Stimulated activated naive B cell treated with anti-CD40 and anti-IgM and Interleukin-4, amounts not matched to agents 10 μg/mL and 1 μg/mL and 100 μg/mL, for 72 hours (primary cell): ENCODE results near the gene CRIP2.
A peak's percentile ranks its signal among the peaks of the same experiment; 100 is the strongest.

Experiments used
- ATAC-seq, 2 donors: fragments of 150-1000 bp; cut with Tn5 transposase; replicated peaks; 2 replicates each; pipeline ENCODE4 v1.10.0; 2021; ENCODE audit warnings: moderate library complexity in 1 of 2
- DNase-seq: peaks from one replicate; pipeline ENCODE4 v3.0.0; 2021
- H3K27ac Mint-ChIP-seq: one replicate; pipeline ENCODE4 v1.8.0; 2022; ENCODE audit warnings: mild to moderate bottlenecking, mixed read lengths
- H3K27me3 Mint-ChIP-seq, 2 donors: one replicate each; pipeline ENCODE4 v1.8.0; 2022; ENCODE audit warnings: mixed read lengths in 2 of 2
- H3K36me3 Mint-ChIP-seq, 2 donors: one replicate each; pipeline ENCODE4 v1.8.0; 2022; ENCODE audit warnings: mixed read lengths in 2 of 2, mild to moderate bottlenecking in 1 of 2
- H3K4me1 Mint-ChIP-seq, 2 donors: one replicate each; pipeline ENCODE4 v1.8.0; 2022; ENCODE audit warnings: mixed read lengths in 2 of 2, mild to moderate bottlenecking in 1 of 2
- H3K4me3 Mint-ChIP-seq, 2 donors: one replicate each; pipeline ENCODE4 v1.8.0; 2022; ENCODE audit warnings: mild to moderate bottlenecking in 2 of 2, mixed read lengths in 2 of 2, moderate library complexity in 1 of 2
- H3K9me3 Mint-ChIP-seq, 2 donors: one replicate each; pipeline ENCODE4 v1.8.0; 2022; ENCODE audit warnings: mixed read lengths in 2 of 2, mild to moderate bottlenecking in 1 of 2

Gene CRIP2

DNA sequence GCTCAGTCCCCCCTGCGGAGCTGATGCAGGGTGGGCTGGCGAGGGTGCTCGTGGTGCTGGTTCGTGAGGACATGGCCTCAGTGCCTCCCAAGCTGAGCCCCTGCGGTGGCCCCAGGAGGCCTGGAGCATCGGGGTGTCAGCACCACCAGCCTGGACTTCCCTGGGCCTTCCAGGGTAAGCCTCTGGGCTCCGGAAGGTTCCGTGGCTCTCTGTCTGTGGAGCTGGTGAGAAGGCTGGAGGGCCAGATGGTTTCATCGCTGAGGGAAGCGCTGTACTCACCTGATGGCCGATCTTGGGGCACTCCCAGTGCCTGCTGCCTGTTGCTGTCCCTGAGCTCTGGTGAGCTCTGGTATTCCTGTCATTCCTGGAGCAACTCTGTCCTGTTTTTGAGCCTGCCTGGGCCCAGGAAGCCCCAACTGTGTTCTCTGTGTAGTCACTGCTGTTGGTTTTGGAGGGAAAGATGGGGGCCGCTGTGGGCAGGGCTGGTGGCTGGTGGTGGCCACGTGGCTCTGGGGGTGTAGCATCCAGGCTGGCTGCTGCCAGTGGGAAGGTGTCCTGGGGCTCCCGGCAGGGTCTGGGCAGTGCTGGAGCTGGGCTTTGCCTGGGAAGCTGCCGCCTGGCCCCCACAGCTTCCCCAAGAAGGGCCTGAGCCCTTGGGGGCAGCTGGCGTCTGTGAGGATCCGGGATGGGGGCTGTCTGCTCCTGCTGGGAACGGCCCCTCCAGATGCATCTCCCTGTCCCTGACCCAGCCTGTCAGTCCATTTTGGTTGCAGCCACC, 36.7 kb upstream of the CRIP2 start:
- H3K27me3 Mint-ChIP-seq = no peaks in the 10 kb centered on the region
- DNase-seq (no peak), ATAC-seq (no peak)
- no peak overlapping the region for H3K27ac Mint-ChIP-seq
- H3K4me1 Mint-ChIP-seq = peaks cover 15 to 20% of the 10 kb centered on the region in 2 donors
- no peak overlapping the region for H3K4me3 Mint-ChIP-seq
- H3K9me3 Mint-ChIP-seq = no peaks in the 10 kb centered on the region
- H3K36me3 Mint-ChIP-seq = peaks cover 36 to 42% of the 10 kb centered on the region in 2 donors

DNA sequence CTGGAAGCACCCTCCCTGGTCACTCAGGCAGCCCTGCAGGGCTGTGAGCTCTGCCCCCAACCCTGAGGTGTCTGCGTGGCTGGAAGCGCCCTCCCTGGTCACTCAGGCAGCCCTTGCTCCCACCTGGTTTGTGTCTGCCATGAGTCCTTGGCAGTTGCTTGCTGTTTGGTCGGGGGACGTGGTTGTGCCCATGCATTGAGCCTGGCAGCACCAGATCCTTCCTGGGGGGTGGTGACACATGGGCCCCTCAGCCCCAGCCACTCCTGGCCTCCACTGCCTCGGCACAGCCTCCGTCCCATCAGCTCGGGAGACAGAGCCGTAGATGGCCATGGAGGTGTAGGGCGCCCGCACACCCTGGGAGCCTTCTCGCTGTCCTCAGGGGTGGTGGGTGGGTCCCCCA, 35.4 kb upstream of the CRIP2 start:
- Mint-ChIP-seq H3K36me3 (peaks cover 38 to 42% of the 10 kb centered on the region in 2 donors), H3K27ac (no peak overlapping the region), H3K27me3 (no peaks in the 10 kb centered on the region), H3K9me3 (no peaks in the 10 kb centered on the region), H3K4me1 (peaks cover 13 to 20% of the 10 kb centered on the region in 2 donors), H3K4me3 (no peak overlapping the region)
- no peak for DNase-seq
- ATAC-seq = no peak

DNA sequence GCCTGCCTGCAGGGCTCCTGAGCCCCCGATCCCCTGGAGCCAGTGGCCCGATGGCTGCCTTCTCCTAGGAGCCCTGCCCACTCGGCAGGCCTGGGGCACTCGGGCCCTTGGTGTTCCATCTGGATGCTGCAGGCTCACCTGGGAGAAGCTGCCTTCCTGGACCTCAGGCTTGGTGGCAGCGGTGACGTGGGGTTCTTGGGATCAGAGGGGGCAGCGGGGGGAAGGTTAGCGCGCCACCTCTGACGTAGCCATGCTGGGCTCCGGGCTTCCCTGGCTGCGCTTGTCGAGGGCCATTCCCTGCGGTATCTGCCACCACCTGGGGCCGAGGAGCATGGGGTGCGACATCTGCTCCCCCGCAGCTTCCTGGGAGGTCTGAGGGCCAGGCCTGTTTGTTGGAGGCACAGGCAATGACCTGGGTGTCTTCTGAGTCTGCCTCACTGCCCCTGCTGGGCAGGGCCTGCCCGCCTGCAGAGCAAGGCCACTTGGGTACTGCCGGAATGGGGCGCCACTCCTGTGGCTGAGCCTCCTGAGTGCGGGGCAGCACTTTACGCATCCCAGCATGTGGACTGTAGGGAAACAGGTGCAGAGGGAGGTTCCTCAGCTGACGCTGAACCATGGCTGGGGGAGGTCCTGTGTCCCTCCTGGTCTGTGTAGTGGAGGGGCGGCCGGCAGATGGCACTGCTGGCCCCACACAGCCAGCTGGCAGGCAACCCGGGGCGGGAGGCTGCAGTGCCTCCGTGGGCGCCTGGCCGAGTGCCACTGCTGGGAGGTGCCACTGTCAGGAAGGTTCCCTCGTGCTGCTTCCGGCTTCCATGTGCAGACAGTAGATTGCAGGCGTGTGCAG, 34.7 kb upstream of the CRIP2 start:
- no peaks in the 10 kb centered on the region for H3K27me3 Mint-ChIP-seq
- ATAC-seq (no peak), DNase-seq (no peak)
- peaks cover 38 to 40% of the 10 kb centered on the region in 2 donors for H3K36me3 Mint-ChIP-seq
- H3K4me1 Mint-ChIP-seq = peaks cover 11 to 17% of the 10 kb centered on the region in 2 donors
- H3K4me3 Mint-ChIP-seq = no peak overlapping the region
- no peaks in the 10 kb centered on the region for H3K9me3 Mint-ChIP-seq
- no peak overlapping the region for H3K27ac Mint-ChIP-seq

DNA sequence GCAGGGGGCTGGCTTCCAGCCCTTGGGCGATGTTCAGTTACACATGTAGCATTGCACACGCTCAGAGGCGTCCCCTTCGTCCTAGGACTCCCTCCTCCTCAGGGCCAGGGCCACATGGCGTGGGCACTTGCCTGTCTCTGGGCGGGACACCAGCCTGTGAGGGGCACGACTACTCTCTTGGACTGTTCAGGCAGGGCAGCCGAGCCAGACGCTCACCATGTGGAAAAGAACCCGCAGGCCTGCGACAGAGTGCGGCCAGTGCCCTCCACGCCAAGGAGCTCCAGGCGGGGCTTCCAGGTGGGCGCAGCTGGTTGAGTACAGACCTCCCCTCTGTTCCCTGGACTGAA, 34.1 kb upstream of the CRIP2 start:
- no peak overlapping the region for H3K27ac Mint-ChIP-seq
- H3K4me3 Mint-ChIP-seq = no peak overlapping the region

DNA sequence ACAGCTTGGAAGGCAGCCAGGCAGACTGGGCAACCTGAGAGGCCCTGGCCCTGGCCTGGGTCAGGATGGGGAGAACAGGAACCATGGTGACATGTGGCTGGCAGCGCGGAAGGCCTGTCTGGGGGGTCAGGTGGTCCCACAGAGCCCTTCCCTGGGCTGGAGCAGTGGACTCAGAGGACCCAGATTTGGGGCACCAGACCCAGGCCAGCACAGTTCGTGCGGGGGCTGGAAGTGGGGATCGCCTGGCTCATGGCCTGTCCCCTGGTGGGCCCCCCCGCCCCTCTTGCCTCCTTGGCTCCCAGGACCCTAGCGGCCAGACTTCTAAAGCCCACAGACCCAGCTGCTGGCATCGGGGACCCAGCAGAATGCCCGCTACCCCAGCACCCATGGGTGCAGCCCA, 33.6 kb upstream of the CRIP2 start:
- ATAC-seq = no peak
- no peak overlapping the region for H3K4me3 Mint-ChIP-seq
- peaks cover 4 to 7% of the 10 kb centered on the region in 2 donors for H3K4me1 Mint-ChIP-seq
- no peak for DNase-seq
- H3K9me3 Mint-ChIP-seq = no peaks in the 10 kb centered on the region
- H3K27me3 Mint-ChIP-seq = no peaks in the 10 kb centered on the region
- H3K36me3 Mint-ChIP-seq = peaks cover 32 to 34% of the 10 kb centered on the region in 2 donors
- no peak overlapping the region for H3K27ac Mint-ChIP-seq

More for the DNA sequence above, 34.1 kb upstream of the CRIP2 start:
- no peak for ATAC-seq
- no peaks in the 10 kb centered on the region for H3K9me3 Mint-ChIP-seq
- peaks cover 7 to 11% of the 10 kb centered on the region in 2 donors for H3K4me1 Mint-ChIP-seq
- H3K36me3 Mint-ChIP-seq = peaks cover 37% of the 10 kb centered on the region in 2 donors
- DNase-seq = no peak
- no peaks in the 10 kb centered on the region for H3K27me3 Mint-ChIP-seq

DNA sequence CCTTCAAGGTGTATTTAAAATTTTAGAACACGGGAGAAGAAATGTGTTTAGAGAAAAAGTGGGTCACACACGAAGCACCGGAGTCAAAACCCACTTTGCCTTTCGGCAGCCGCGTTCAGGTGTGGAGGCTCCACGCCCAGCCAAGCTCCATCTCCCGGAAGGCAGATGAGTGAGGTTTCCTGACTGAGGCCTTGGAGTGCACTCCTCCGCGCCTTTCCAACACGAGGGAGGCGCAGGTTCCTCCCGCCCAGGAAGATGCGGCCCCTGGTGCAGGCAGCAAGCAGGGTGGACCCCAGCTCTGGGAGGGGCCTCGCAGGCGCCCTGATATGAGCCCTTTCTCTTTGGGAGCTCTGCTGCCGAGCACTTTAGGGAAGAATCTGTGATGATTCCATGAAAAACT, 32.5 kb upstream of the CRIP2 start:
- no peak for ATAC-seq

DNA sequence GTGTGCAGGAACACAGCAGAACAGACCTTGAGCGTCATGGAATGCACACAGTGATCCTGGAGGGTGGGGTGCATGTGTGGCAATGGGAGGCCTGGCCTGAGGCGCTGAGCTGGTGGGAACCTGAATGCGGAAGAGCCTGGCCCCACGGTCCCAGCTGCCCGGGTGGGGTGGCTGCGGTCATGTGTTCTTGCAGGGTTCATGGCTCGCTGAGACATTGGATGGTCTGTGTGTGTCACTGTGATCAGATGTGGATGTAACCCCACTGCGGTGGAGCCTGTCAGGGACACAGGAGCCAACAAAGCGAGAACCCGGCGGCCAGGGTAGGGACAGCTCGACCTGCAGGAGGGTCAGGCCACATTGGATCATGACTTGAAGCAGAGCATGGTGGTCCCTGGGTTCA, 31.8 kb upstream of the CRIP2 start:
- no peak overlapping the region for H3K27ac Mint-ChIP-seq
- peaks cover 28 to 31% of the 10 kb centered on the region in 2 donors for H3K36me3 Mint-ChIP-seq
- H3K27me3 Mint-ChIP-seq = no peaks in the 10 kb centered on the region
- no peak overlapping the region for H3K4me3 Mint-ChIP-seq
- ATAC-seq (no peak), DNase-seq (no peak)
- H3K4me1 Mint-ChIP-seq = peaks cover 3 to 8% of the 10 kb centered on the region in 2 donors
- H3K9me3 Mint-ChIP-seq = no peaks in the 10 kb centered on the region

More for the DNA sequence above, 32.5 kb upstream of the CRIP2 start:
- Mint-ChIP-seq H3K9me3 (no peaks in the 10 kb centered on the region), H3K36me3 (peaks cover 28 to 30% of the 10 kb centered on the region in 2 donors), H3K4me3 (no peak overlapping the region), H3K27ac (no peak overlapping the region), H3K27me3 (no peaks in the 10 kb centered on the region), H3K4me1 (peaks cover 3 to 5% of the 10 kb centered on the region in 2 donors)
- DNase-seq = no peak

DNA sequence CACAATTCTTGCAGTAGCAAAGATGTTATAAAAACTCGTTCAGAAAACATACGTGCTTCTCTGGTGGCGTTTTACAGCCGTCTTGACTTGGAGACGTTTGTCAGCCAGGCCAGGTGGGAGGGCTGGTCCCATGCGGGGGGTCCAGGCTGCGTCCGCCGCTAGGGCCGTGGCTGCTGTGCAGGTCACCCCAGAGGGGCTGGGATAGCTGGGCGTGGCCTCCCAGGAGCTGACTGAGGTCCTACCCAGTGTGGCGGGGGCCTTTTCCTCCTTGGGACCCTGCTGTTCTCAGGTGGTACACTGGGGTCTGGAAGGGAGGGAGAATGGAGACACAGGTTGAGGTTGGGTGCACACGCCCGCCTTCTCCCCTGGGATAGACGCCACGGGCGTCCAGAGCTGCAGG, 29.8 kb upstream of the CRIP2 start:
- DNase-seq = no peak
- Mint-ChIP-seq H3K27me3 (no peaks in the 10 kb centered on the region), H3K36me3 (peaks cover 24 to 33% of the 10 kb centered on the region in 2 donors), H3K4me1 (peaks cover 6 to 8% of the 10 kb centered on the region in 2 donors), H3K9me3 (no peaks in the 10 kb centered on the region), H3K4me3 (no peak overlapping the region), H3K27ac (no peak overlapping the region)
- ATAC-seq = no peak

DNA sequence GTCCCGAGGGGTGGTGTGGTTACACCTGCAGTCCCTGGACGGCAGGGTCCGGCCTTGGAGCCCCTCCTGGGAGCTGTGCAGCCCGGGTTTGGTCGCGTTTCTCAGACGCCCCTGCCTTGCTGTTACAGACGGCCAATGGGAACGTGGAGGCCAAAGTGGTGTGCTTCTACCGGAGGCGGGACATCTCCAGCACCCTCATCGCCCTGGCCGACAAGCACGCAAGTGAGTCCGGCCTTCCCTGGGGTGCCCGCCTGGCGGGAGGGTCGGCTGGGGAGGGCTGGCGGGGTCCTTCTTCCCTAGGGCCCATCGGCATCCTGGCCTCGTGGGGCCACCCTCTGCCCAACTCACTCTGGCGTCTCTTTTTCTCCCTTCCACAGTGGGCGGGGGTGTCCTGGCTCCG, 29.3 kb upstream of the CRIP2 start:
- Mint-ChIP-seq H3K9me3 (no peaks in the 10 kb centered on the region), H3K27me3 (no peaks in the 10 kb centered on the region), H3K4me1 (peaks cover 6 to 8% of the 10 kb centered on the region in 2 donors), H3K4me3 (no peak overlapping the region), H3K27ac (no peak overlapping the region), H3K36me3 (peaks cover 27 to 33% of the 10 kb centered on the region in 2 donors)
- DNase-seq (no peak), ATAC-seq (no peak)

DNA sequence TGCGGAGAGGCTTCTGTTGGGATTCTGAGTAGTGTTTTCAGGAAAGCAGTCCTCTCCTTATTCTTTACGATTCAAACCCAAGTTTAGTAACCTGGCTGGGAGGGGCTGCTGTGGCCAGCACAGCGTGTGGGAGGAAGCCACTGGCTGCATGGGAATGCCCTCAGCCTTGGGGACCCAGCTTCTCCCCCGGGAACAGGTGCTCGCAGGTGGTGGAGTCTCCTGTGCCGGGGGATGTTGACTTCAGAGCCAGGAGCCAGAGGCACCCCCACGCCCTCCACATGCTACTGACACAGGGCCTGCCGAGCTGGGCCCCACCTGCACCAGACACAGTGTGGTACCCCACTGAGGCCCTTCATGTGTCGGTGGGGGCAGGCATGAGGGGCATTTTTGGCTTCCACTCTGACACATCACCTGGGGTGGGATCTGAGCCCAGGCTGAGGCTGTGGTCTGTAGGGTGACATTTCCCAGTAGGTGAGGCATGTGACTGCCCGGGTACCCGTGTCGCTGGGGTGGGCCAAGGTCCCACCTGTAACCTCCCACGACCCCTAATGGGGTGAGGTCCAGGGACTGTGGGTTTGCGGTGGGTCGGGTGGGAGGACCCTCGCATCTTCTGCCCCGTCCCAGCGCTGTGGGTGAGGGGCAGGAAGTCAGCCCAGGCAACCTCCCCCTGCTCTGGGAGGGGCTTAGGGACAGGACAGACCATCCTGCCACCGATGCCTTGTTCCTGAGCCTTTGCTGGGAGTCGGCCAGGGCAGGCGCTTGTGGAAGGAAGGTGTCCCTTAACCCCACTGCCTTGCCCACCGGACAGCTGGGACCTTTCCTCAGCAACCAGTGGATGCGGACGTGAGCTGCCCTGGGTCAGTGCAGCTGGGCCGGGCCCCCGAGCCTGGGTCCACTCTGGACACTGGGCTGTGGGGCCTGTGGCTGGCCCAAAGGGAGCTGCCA, 28.4 kb upstream of the CRIP2 start:
- H3K4me1 Mint-ChIP-seq = peaks cover 6 to 8% of the 10 kb centered on the region in 2 donors
- no peaks in the 10 kb centered on the region for H3K9me3 Mint-ChIP-seq
- no peak overlapping the region for H3K27ac Mint-ChIP-seq
- H3K4me3 Mint-ChIP-seq = no peak overlapping the region
- H3K27me3 Mint-ChIP-seq = no peaks in the 10 kb centered on the region
- no peak for ATAC-seq
- peaks cover 29 to 34% of the 10 kb centered on the region in 2 donors for H3K36me3 Mint-ChIP-seq
- DNase-seq = no peak

DNA sequence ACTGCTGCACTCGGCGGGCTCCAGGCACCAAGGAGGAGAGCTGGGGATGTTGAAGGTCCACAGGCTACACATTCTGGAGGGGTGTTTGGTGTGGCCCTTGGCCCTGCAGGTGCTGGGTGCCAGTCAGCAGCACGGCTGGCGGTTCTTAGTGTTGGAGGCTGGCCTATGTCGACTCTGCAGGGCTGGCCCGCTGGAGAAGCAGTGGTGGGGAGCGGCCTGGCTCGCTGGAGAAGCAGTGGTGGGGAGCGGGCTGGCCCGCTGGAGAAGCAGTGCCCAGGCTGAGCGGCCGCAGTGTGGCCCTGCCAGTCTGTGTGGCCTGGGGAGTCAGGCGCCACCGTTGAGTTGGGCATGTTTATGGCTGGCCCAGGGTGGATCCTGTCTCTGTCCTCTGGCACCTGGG, 27.6 kb upstream of the CRIP2 start:
- ATAC-seq (no peak), DNase-seq (no peak)
- peaks cover 27 to 34% of the 10 kb centered on the region in 2 donors for H3K36me3 Mint-ChIP-seq
- peaks cover 7 to 8% of the 10 kb centered on the region in 2 donors for H3K4me1 Mint-ChIP-seq
- no peaks in the 10 kb centered on the region for H3K27me3 Mint-ChIP-seq
- peak overlapping the region; percentile 51 for H3K27ac Mint-ChIP-seq
- no peak overlapping the region for H3K4me3 Mint-ChIP-seq
- H3K9me3 Mint-ChIP-seq = no peaks in the 10 kb centered on the region

DNA sequence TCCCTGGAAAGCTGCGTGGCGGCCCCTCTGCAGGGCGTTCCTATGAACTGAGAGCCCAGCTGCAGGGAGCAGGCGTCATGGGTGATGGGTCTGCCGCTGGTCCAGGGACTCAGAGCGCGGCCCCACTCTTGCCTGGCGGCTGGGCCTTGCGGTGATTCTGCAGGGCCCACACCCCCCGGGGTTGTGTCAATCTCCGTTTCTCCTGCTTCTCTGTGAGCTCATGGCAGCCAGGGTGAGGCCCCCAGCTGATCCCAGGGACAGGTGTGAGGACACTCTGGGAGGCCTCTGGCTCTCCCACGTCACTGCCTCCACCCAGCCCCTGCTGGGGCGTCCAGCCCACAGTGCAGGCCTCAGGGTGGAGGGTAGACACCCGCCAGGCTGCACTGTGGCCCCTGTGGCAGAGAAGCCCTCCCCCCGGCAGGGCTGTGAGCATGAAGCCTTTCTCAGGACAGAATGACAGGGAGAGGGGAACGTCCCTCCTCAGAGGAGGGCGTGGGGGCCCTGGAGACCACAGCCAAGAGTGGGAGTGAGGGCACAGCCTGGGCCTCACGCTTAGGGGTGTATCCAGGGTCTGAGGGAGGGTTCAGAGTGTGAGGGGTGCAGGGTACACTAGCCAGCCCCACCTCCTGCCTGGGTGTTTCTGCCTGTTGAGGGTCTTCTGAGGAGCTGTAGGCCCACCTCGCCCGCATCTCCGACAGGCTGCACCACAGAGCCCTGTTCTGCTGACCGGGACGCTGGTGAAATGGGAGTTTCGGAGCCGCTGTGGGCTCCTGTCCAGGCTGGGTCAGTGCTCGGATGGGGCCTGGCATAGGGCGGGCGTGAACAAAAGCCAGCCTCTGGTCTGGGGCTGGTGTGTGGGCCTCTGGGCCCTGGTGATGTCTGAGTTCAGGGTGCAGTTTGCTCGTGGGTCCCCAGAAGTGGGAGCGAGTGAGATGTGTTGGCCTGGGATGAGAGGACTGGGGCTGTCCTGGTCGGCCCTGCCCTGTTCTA, 26.7 kb upstream of the CRIP2 start:
- Mint-ChIP-seq H3K36me3 (peaks cover 28 to 34% of the 10 kb centered on the region in 2 donors), H3K4me1 (peaks cover 8% of the 10 kb centered on the region in 2 donors), H3K27me3 (no peaks in the 10 kb centered on the region), H3K9me3 (no peaks in the 10 kb centered on the region), H3K27ac (no peak overlapping the region), H3K4me3 (no peak overlapping the region)
- no peak for DNase-seq
- no peak for ATAC-seq

DNA sequence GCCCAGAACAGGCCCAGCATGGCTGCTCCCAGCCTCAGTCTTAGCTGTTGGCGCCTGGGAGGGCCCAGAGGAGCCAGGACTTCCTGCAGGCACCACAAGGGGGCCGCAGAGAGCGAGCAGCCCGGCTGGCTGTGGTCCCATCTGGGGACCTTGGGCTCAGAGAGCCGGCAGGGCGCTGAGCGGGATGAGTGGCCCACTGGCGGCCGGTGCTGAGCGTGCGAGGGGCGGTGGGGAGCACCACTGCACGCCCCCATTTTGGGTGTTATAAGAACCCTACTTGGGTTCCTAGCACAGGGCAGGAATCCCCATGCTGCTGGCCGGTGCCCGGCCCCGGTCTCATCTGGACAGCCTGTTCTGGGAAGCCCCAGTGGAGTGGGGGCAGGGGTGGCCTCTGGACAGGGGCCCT, 25.9 kb upstream of the CRIP2 start:
- Mint-ChIP-seq H3K4me1 (peaks cover 8 to 13% of the 10 kb centered on the region in 2 donors), H3K9me3 (no peaks in the 10 kb centered on the region), H3K4me3 (no peak overlapping the region), H3K36me3 (peaks cover 31 to 34% of the 10 kb centered on the region in 2 donors), H3K27ac (no peak overlapping the region), H3K27me3 (no peaks in the 10 kb centered on the region)
- ATAC-seq (peak; percentile 93 to 94), DNase-seq (peak; percentile 41)
